ENCODE results near the gene TCF12. TPM values are rescaled to one million over a fixed set of nuclear protein-coding genes. Genes with fewer than 3 reads are reported as not detected.
"Not testable (repeated sequence)": the region's sequence is repeated elsewhere in the genome, so short reads cannot be mapped to it uniquely, and the experiment has no call there.

TCF12 gene
- polyA plus RNA-seq, 1 donor: 69.4 TPM

GRCh38 chr15:57010724-57011123, 92.3 kb downstream of the TCF12 start:
- H3K4me3 ChIP-seq (ENCODE audit: low read length): no peak overlapping the region
- H3K27me3 ChIP-seq (ENCODE audit: control insufficient read depth, insufficient read depth, low read length): no peaks in the 10 kb centered on the region
- DNase-seq: no peak
- no peak overlapping the region for H3K27ac ChIP-seq (ENCODE audit: low read length)
- H3K9me3 ChIP-seq (ENCODE audit: control insufficient read depth, low read depth, low read length): no peaks in the 10 kb centered on the region
- no peaks in the 10 kb centered on the region for H3K36me3 ChIP-seq (ENCODE audit: control insufficient read depth, insufficient read depth, low read length)
- 83% methylated on average over 1 of the region's 2 CpGs for WGBS (ENCODE audit: insufficient coverage, low lambda C conversion rate)
- peaks cover 7% of the 10 kb centered on the region for H3K4me1 ChIP-seq (ENCODE audit: control insufficient read depth, insufficient read depth, low read length)

GRCh38 chr15:57012556-57012955, 94.1 kb downstream of the TCF12 start:
- H3K36me3 ChIP-seq (ENCODE audit: control insufficient read depth, insufficient read depth, low read length): no peaks in the 10 kb centered on the region
- H3K4me1 ChIP-seq (ENCODE audit: control insufficient read depth, insufficient read depth, low read length): peaks cover 12% of the 10 kb centered on the region
- no peak for DNase-seq
- H3K4me3 ChIP-seq (ENCODE audit: low read length): no peak overlapping the region
- 100% methylated on average over 1 of the region's 3 CpGs for WGBS (ENCODE audit: insufficient coverage, low lambda C conversion rate)
- H3K27ac ChIP-seq (ENCODE audit: low read length): no peak overlapping the region
- no peaks in the 10 kb centered on the region for H3K27me3 ChIP-seq (ENCODE audit: control insufficient read depth, insufficient read depth, low read length)
- no peaks in the 10 kb centered on the region for H3K9me3 ChIP-seq (ENCODE audit: control insufficient read depth, low read depth, low read length)

- H3K9me3 ChIP-seq (ENCODE audit: control insufficient read depth, low read depth, low read length); H3K27ac ChIP-seq (ENCODE audit: low read length); H3K27me3 ChIP-seq (ENCODE audit: control insufficient read depth, insufficient read depth, low read length); H3K36me3 ChIP-seq (ENCODE audit: control insufficient read depth, insufficient read depth, low read length); H3K4me3 ChIP-seq (ENCODE audit: low read length); DNase-seq: not testable (repeated sequence)
- no CpG with 5 or more reads among the region's 5 CpGs for WGBS (ENCODE audit: insufficient coverage, low lambda C conversion rate)
- H3K4me1 ChIP-seq (ENCODE audit: control insufficient read depth, insufficient read depth, low read length): peaks cover 20% of the 10 kb centered on the region
Measured at GRCh38 chr15:57014896-57015295, 96.5 kb downstream of the TCF12 start.

- no peaks in the 10 kb centered on the region for H3K36me3 ChIP-seq (ENCODE audit: control insufficient read depth, insufficient read depth, low read length)
- DNase-seq: no peak
- H3K4me1 ChIP-seq (ENCODE audit: control insufficient read depth, insufficient read depth, low read length): peaks cover 20% of the 10 kb centered on the region
- no peaks in the 10 kb centered on the region for H3K27me3 ChIP-seq (ENCODE audit: control insufficient read depth, insufficient read depth, low read length)
- H3K27ac ChIP-seq (ENCODE audit: low read length): no peak overlapping the region
- no peaks in the 10 kb centered on the region for H3K9me3 ChIP-seq (ENCODE audit: control insufficient read depth, low read depth, low read length)
- no peak overlapping the region for H3K4me3 ChIP-seq (ENCODE audit: low read length)
Measured at GRCh38 chr15:57015360-57015759, 96.9 kb downstream of the TCF12 start.

- Histone ChIP-seq H3K9me3 (ENCODE audit: control insufficient read depth, low read depth, low read length) (no peaks in the 10 kb centered on the region), H3K4me3 (ENCODE audit: low read length) (no peak overlapping the region), H3K27me3 (ENCODE audit: control insufficient read depth, insufficient read depth, low read length) (no peaks in the 10 kb centered on the region), H3K27ac (ENCODE audit: low read length) (no peak overlapping the region), H3K4me1 (ENCODE audit: control insufficient read depth, insufficient read depth, low read length) (peaks cover 20% of the 10 kb centered on the region), H3K36me3 (ENCODE audit: control insufficient read depth, insufficient read depth, low read length) (no peaks in the 10 kb centered on the region)
- WGBS (ENCODE audit: insufficient coverage, low lambda C conversion rate): no CpG with 5 or more reads among the region's 2 CpGs
- DNase-seq: peak in 1 of 2 donors; percentile 18
Measured at GRCh38 chr15:57015897-57016296, 97.5 kb downstream of the TCF12 start.

GRCh38 chr15:57017024-57017423, 98.6 kb downstream of the TCF12 start:
- no CpG with 5 or more reads among the region's 3 CpGs for WGBS (ENCODE audit: insufficient coverage, low lambda C conversion rate)

GRCh38 chr15:57018151-57018550, 99.7 kb downstream of the TCF12 start:
- Histone ChIP-seq H3K4me1 (ENCODE audit: control insufficient read depth, insufficient read depth, low read length) (peaks cover 20% of the 10 kb centered on the region), H3K4me3 (ENCODE audit: low read length) (no peak overlapping the region), H3K27ac (ENCODE audit: low read length) (no peak overlapping the region), H3K9me3 (ENCODE audit: control insufficient read depth, low read depth, low read length) (no peaks in the 10 kb centered on the region), H3K36me3 (ENCODE audit: control insufficient read depth, insufficient read depth, low read length) (no peaks in the 10 kb centered on the region), H3K27me3 (ENCODE audit: control insufficient read depth, insufficient read depth, low read length) (no peaks in the 10 kb centered on the region)
- DNase-seq: no peak
- WGBS (ENCODE audit: insufficient coverage, low lambda C conversion rate): no CpG with 5 or more reads among the region's 4 CpGs

More at GRCh38 chr15:57017024-57017423, 98.6 kb downstream of the TCF12 start:
- Histone ChIP-seq H3K4me3 (ENCODE audit: low read length) (no peak overlapping the region), H3K27ac (ENCODE audit: low read length) (no peak overlapping the region), H3K27me3 (ENCODE audit: control insufficient read depth, insufficient read depth, low read length) (no peaks in the 10 kb centered on the region), H3K36me3 (ENCODE audit: control insufficient read depth, insufficient read depth, low read length) (no peaks in the 10 kb centered on the region), H3K9me3 (ENCODE audit: control insufficient read depth, low read depth, low read length) (no peaks in the 10 kb centered on the region), H3K4me1 (ENCODE audit: control insufficient read depth, insufficient read depth, low read length) (peaks cover 20% of the 10 kb centered on the region)
- no peak for DNase-seq

GRCh38 chr15:57019496-57020160, 101.2 kb downstream of the TCF12 start:
- no peak for DNase-seq
- H3K4me3 ChIP-seq (ENCODE audit: low read length): no peak overlapping the region

GRCh38 chr15:57025264-57025926, 107.0 kb downstream of the TCF12 start:
- 79% methylated on average over 2 of the region's 10 CpGs for WGBS (ENCODE audit: insufficient coverage, low lambda C conversion rate)
- DNase-seq: no peak
- Histone ChIP-seq H3K36me3 (ENCODE audit: control insufficient read depth, insufficient read depth, low read length) (no peaks in the 10 kb centered on the region), H3K4me1 (ENCODE audit: control insufficient read depth, insufficient read depth, low read length) (no peaks in the 10 kb centered on the region), H3K27me3 (ENCODE audit: control insufficient read depth, insufficient read depth, low read length) (no peaks in the 10 kb centered on the region), H3K27ac (ENCODE audit: low read length) (no peak overlapping the region), H3K9me3 (ENCODE audit: control insufficient read depth, low read depth, low read length) (no peaks in the 10 kb centered on the region), H3K4me3 (ENCODE audit: low read length) (no peak overlapping the region)

More at GRCh38 chr15:57019496-57020160, 101.2 kb downstream of the TCF12 start:
- no CpG with 5 or more reads among the region's 5 CpGs for WGBS (ENCODE audit: insufficient coverage, low lambda C conversion rate)
- Histone ChIP-seq H3K36me3 (ENCODE audit: control insufficient read depth, insufficient read depth, low read length) (no peaks in the 10 kb centered on the region), H3K9me3 (ENCODE audit: control insufficient read depth, low read depth, low read length) (no peaks in the 10 kb centered on the region), H3K27ac (ENCODE audit: low read length) (no peak overlapping the region), H3K27me3 (ENCODE audit: control insufficient read depth, insufficient read depth, low read length) (no peaks in the 10 kb centered on the region), H3K4me1 (ENCODE audit: control insufficient read depth, insufficient read depth, low read length) (peaks cover 14% of the 10 kb centered on the region)

- Histone ChIP-seq H3K9me3 (ENCODE audit: control insufficient read depth, low read depth, low read length) (no peaks in the 10 kb centered on the region), H3K27ac (ENCODE audit: low read length) (no peak overlapping the region), H3K4me1 (ENCODE audit: control insufficient read depth, insufficient read depth, low read length) (no peaks in the 10 kb centered on the region), H3K4me3 (ENCODE audit: low read length) (no peak overlapping the region), H3K27me3 (ENCODE audit: control insufficient read depth, insufficient read depth, low read length) (no peaks in the 10 kb centered on the region), H3K36me3 (ENCODE audit: control insufficient read depth, insufficient read depth, low read length) (no peaks in the 10 kb centered on the region)
- no peak for DNase-seq
- 77% methylated on average over 2 of the region's 2 CpGs for WGBS (ENCODE audit: insufficient coverage, low lambda C conversion rate)
Measured at GRCh38 chr15:57026016-57026592, 107.7 kb downstream of the TCF12 start.

All from large intestine (tissue), 3 donors.